ENCODE data around the gene RGPD5.
"Not testable (repeated sequence)": the region's sequence is repeated elsewhere in the genome, so short reads cannot be mapped to it uniquely, and the experiment has no call there.

Gene RGPD5

DNA sequence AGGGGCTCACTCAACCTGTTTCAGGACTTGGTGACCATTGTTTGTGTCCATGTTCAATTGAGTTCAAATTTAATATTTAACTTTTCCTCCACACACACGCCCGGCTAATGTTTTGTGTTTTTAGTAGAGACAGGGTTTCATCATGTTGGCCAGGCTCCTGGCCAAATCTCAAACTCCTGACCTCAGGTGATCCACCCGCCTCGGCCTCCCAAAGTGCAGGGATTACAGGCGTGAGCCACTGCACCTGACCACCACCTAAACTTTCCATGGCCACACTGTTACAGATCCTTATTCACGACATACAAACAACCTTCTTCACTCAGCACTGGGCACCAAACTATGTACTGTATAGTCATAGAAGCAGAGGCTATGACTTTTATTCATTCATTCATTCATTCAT is 100.0 kb downstream of the RGPD5 start:
- not testable (repeated sequence) for DNase-seq

DNA sequence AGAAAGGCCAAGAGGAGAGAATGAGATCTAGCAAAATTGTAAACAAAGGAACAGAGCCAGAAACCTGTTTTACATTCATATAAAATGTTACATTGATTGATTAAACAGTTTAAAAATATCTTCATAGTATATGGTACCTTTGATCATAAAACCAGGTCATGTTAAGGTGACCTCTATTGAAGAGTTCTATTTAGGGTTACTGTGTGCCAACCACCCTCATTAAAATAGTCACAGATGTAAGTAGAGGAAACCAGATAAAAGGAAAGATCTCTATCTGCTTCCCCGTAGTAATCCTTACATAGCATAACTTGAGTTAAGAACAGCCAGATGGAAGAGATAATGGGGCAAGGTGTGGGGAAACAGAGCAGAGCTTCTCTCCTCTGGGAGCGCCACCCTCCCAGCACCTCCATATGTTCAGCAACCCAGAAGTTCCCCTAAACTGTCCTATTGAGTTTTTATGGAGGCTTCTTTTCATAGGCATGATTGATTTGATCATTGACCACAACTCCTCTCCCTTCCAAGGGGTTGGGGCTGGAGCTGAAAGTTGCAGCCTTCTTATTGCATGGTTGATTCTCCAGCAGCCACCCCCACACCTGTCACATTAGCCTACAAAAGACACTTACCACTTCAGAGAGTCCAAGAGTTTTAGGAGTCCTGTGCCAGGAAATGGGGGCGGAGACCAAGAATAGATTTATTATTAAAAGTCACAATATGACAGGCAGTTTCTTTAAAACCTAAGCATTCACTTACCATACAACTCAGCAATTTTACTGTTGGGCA is 101.2 kb downstream of the RGPD5 start:
- DNase-seq = not testable (repeated sequence)

DNA sequence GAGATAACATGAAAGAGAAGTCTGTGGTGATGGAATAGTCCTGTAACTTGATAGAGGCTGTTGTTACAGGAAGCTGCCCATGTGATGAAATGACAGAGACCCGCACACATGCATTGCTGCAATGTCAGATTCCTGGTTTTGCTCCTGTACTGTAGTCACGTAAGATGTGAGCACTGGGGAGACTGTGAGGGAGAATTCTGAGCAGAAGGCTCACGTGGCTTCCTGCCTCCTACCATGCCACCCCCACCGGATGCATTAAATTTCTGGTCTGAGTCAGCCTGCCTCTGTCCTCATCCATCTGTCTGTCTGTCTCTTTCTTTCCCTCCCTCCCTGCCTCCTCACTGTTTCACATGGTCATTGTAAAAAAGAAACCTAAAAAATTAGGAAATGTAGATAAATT is 102.1 kb downstream of the RGPD5 start:
- DNase-seq = not testable (repeated sequence)

DNA sequence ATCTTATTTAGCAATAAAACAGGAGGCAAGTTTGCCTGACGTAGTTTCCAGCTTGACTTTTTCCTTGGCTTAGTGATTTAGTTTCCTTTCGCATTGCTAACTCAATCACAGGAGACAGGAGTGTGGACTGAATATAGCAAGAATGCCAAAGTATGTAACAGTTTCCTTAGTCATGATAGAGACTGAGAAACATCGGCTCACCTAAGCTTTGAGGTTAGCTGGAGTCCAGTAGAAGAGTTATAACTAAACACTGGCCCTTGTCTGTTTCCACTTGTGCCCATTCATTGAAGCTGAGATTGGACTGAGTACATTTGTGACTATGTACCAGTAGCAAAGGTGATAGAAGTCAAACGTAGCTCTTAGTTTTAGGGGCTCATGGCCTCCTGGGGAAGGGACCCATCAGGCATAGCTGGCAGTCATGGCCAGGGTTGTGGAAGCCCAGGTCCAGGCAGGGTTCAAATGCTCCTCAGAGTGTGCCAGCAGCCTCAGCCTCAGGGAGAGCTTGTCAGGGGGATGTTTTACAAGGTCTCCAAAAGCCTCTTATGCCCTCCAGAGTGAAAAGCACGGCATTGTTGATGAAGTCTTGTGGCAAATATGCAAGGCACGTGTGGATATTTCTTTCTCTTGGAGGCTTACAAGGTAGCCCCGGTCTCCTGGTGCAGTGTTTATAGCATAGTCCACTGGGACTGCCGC is 103.8 kb downstream of the RGPD5 start:
- DNase-seq = not testable (repeated sequence)

DNA sequence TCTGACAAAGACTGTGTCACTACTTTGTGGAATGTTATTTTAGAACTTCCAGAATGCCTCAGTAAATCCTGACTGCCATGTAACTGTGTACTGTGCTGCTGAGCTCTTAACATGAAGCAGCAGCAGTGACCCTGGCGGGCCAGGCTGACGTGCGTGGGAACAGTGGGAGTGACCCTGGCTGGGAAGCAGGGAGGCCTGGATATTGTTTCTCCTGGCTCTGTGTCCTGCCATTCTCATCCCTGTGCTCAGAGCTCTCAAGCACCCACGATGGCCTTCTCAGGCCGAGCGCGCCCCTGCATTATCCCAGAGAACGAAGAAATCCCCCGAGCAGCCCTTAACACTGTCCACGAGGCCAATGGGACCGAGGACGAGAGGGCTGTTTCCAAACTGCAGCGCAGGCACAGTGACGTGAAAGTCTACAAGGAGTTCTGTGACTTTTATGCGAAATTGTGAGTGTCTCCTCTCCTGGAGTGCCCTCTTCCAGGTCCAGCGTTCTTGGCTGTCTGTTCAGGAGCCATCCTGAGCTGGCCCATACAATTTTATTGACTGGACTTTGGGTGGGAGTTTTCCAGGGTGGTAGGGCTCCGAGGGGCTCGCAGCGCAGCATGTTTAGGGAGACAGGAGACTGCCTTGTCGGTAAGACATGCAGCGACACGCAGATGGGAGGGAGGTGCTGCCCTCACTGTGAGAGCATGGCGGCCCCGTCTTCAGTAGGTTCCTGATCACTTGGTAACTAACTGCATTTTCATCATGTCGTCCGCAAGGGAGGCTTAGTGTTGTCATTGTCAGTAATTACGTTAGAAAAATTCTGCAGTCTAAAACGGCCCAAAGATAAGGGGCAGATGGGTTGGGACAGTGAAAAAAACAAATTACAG is 104.6 kb downstream of the RGPD5 start, which contains the start of gene LIMS3:
Gene LIMS3 (plus strand): TSS at position 227 of the 875 bp plus-strand sequence. CDS start 41 bp downstream, at position 268.
- not testable (repeated sequence) for DNase-seq

DNA sequence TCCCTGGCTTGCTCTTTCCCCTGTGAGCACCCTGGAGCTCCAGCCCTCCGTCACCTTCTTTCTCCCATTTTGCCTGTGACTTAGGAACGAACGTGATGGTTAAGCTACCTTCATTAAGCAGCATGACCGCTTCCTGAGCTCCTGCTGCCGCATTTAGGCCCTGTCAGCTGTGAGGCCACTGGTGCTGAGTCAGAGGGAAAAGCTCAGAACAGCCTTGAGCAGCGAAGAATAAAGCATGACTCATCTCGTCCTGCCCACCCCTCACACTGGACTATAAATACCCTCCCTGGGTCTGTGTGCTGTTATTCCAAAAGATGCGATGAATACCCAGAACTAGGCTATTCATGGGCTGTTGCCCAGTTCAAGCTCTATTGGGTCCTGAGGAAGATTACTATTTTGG is 111.7 kb downstream of the RGPD5 start:
- DNase-seq = not testable (repeated sequence)

Data from NCI-H446 (cell line).